Astrocyte of the spinal cord (primary cell): ENCODE measurements around the gene DBF4B.

Experiments used
- DNase-seq: peaks from one replicate; pipeline ENCODE4 v3.0.0; 2011; ENCODE audit warnings: low read depth, low spot score
- H3K4me3 ChIP-seq: 2 replicates; pipeline ENCODE4 v1.5.1; 2011; ENCODE audit warnings: low read depth, mild to moderate bottlenecking, low read length, moderate library complexity
- CTCF ChIP-seq: IDR thresholded peaks from 2 replicates; pipeline ENCODE4 v1.5.1; 2012; ENCODE audit warnings: low read depth, mild to moderate bottlenecking, low read length, inconsistent platforms
- in situ Hi-C: cut with HindIII; loops from 2 replicates; pipeline ENCODE4 v1.10.0; 2017; ENCODE audit warnings: low sequenced_read_pairs

Gene DBF4B

GRCh38 chr17:44747566-44747965, 39.1 kb downstream of the DBF4B start:
- no peak overlapping the region for H3K4me3 ChIP-seq
- in situ Hi-C loops: no loop called here
- peak; percentile 8 for DNase-seq
- no peak for TF ChIP-seq CTCF

- DNase-seq: no peak
These were observed 40.9 kb downstream of the DBF4B start for GRCh38 chr17:44749076-44749979.

GRCh38 chr17:44749980-44750318, 41.5 kb downstream of the DBF4B start:
- no peak overlapping the region for H3K4me3 ChIP-seq
- TF ChIP-seq CTCF: no peak
- no peak for DNase-seq
- in situ Hi-C loops: no loop called here

More at GRCh38 chr17:44749076-44749979, 40.9 kb downstream of the DBF4B start:
- H3K4me3 ChIP-seq: no peak overlapping the region
- TF ChIP-seq CTCF: no peak
- in situ Hi-C loops: no loop called here

GRCh38 chr17:44751331-44751730, 42.9 kb downstream of the DBF4B start:
- no peak overlapping the region for H3K4me3 ChIP-seq
- in situ Hi-C loops: no loop called here
- TF ChIP-seq CTCF: no peak
- DNase-seq: no peak

GRCh38 chr17:44751806-44752205, 43.3 kb downstream of the DBF4B start:
- no peak for TF ChIP-seq CTCF
- in situ Hi-C loops: no loop called here
- H3K4me3 ChIP-seq: no peak overlapping the region
- no peak for DNase-seq

- in situ Hi-C loops: no loop called here
- no peak overlapping the region for H3K4me3 ChIP-seq
- TF ChIP-seq CTCF: no peak
- DNase-seq: no peak
These were observed 44.7 kb downstream of the DBF4B start for GRCh38 chr17:44752953-44753861.
